ENCODE measurements around the gene ROMO1.
"Not testable (repeated sequence)": the region's sequence is repeated elsewhere in the genome, so short reads cannot be mapped to it uniquely, and the experiment has no call there.

Gene ROMO1

DNA sequence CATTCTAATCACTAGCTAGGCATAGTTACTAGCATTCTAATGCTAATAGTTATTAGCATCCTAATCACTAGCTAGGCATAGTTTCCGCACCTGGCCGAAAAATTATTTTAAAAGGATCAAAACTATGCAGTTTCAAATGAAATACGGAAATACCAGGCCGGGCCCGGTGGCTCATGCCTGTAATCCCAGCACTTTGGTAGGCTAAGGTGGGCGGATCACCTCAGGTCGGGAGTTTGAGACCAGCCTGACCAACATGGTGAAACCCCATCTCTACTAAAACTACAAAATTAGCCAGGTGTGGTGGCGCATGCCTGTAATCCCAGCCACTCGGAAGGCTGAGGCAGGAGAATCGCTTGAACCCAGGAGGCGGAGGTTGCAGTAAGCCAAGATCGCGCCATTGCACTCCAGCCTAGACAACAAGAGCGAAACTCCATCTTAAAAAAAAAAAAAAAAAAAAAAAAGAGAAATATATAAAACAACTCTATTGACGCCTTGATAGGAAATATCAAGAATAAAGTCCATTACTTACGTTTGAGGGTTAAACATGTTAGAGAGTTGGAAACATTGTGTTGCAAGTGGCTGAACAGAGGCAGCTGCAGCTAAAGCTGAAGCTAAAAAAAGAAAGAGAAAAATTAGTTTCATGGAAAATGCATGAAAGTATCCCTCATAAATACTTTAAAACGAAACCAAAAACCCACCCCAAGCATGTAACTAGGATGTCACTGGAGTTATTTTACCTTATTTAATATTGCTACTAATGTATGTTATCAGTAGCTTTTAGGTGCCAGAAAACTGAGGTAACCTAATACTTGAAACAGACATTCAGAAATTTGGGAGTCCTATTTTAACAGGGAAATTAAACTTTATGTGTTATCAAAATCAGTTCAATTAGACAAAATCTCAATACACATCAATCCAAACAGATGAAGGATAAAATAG is 7.7 kb downstream of the ROMO1 start:
- DNase-seq (ENCODE audit: low read depth, low spot score); H3K4me3 ChIP-seq (ENCODE audit: low read length): not testable (repeated sequence)

DNA sequence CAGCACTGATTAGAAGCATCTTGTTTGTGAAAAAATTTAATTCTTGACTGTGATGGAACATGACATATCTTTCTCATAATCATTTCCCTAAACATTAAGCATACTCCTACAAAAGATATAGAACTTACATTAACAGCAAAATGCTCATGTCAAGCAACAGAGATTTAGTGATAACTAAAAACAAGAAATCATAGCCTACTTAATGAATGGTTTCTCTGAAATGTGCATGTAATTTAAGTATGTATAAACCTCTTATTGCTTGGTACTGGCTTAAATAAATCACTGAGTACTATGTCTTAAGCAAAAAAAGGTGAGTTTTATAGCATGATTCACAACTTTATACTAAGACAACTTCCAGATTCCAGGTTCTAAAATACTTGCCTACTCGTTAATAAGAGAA is 9.3 kb downstream of the ROMO1 start:
- DNase-seq (ENCODE audit: low read depth, low spot score) = no peak
- H3K4me3 ChIP-seq (ENCODE audit: low read length) = no peak overlapping the region

DNA sequence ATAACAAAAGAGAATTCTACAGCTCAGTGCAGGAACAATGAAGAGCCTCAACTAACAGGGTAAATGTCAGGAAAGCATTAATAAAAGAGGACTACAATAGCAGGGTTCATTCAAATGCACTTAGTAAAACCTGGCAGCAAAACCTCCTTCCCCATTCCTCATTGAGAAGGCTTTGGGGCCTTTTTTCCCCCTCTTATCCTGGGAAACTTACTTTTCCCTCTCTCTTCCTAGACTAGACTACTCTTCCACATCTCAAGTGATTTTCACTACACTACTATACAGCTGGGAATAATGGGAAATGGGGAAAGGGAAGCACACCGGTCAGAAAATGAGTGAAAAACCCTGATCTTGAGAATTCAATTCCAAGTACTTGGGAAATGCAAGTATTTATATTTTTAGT is 10.1 kb downstream of the ROMO1 start:
- DNase-seq (ENCODE audit: low read depth, low spot score) = no peak

DNA sequence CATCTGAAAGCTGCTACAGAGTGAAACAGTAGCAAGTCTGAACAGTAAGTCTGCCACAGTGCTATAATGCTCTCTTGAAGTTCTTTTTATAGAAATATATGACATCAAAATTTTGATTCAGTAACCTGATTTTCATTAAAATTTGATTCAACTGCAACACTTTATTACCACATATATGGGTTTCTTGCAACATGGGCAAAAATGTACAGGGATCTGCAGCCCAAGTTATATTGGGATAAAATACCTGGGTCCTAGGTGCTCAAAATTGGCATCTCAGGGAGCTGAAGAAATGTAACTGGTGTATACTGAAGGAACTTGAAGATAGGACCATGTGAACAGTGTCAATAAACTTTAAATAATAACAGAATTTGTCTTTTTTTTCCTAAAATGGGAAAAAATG is 10.8 kb downstream of the ROMO1 start:
- no peak for DNase-seq (ENCODE audit: low read depth, low spot score)
- H3K4me3 ChIP-seq (ENCODE audit: low read length) = no peak overlapping the region

More for the DNA sequence above, 10.1 kb downstream of the ROMO1 start:
- H3K4me3 ChIP-seq (ENCODE audit: low read length) = no peak overlapping the region

DNA sequence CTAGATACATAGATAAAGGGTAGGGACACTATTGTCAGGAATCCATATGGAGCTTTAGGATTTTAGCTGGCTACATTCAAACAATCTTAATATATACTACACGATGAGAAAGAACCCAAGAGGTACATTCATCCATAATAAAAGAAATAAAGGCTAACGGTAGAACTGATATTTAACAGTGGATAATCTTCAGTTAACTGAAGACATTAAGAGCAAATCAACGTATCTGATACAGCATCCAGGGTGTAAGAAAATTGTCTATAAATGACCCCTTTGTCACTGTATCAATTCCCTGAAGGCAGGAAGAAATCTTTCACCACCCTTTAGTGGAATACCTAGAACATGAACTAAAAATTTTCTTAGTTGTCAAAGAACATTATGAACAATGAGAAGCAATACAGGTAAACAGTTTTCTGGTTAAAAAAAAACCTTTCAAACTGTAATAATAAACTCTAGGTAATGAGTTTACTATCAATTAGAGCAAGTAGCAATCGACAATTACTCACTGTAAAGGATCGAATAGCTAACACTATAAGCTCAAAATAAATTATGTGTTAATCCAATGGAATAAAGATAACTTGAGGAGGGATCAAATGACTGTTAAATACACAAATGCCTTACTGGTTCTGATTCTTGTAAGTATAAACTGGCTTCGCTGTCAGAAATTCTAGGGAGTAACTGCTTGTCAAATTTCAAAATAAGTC is 11.8 kb downstream of the ROMO1 start:
- H3K4me3 ChIP-seq (ENCODE audit: low read length) = no peak overlapping the region
- DNase-seq (ENCODE audit: low read depth, low spot score) = no peak

DNA sequence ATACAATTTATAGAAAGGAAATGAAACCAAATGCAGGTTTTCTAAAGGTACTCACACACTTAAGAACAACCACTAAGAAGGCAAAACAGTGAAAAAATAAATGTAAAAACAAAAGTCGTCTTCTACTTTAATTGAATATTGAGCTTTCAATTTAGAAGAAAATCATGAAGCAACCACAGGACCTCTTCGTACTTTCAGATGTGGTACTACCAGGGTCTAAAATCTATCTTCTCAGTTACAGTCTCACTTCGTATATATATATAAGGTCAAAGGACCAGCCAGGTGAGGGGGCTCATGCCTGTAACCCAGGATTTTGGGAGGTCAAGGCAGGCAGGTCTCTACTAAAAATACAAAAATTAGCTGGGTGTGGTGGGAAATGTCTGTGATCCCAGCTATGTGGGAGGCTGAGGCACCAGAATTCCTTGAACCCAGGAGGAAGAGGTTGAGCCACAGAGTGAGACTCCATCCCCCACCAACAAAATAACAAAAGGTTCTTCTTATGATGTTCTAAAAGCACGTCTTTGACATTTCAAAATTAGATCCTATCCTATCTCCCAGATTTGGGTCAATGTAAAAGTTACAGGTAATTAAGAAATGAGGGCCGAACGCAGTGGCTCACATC is 12.5 kb downstream of the ROMO1 start:
- no peak for DNase-seq (ENCODE audit: low read depth, low spot score)
- H3K4me3 ChIP-seq (ENCODE audit: low read length) = no peak overlapping the region

DNA sequence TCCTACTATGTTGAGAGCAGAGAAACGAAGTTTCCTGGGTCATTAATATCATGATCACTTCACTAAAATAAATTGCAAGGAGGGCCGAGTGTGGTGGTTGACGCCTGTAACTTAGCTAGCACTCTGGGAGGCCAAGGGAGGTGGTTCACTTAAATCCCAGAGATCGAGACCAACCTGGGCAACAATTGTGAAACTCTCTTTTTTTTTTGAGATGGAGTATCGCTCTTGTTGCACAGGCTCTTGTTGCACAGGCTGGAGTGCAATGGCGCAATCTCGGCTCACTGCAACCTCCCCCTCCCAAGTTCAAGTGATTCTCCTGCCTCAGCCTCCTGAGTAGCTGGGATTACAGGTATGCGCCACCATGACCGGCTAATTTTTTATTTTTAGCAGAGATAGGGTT is 13.9 kb downstream of the ROMO1 start:
- H3K4me3 ChIP-seq (ENCODE audit: low read length); DNase-seq (ENCODE audit: low read depth, low spot score): not testable (repeated sequence)

DNA sequence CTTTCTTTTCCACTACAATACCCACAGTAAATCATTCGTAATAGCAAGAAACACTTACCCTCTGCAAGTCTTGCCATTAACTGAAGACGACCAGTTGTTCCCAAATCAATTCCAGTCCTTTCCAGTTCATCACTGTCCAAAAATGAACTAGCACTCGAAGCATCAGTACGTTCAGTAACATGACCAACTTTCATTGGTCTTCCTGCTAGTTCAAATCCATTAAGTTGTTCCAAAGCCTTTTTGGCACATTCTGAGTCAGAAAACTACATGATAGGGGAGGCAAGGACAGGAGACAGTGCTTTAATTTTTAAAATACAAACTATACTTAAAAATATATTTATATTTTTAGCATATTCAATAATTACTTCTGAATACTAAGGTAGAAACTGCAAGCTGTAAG is 14.9 kb downstream of the ROMO1 start:
- no peak overlapping the region for H3K4me3 ChIP-seq (ENCODE audit: low read length)
- no peak for DNase-seq (ENCODE audit: low read depth, low spot score)

DNA sequence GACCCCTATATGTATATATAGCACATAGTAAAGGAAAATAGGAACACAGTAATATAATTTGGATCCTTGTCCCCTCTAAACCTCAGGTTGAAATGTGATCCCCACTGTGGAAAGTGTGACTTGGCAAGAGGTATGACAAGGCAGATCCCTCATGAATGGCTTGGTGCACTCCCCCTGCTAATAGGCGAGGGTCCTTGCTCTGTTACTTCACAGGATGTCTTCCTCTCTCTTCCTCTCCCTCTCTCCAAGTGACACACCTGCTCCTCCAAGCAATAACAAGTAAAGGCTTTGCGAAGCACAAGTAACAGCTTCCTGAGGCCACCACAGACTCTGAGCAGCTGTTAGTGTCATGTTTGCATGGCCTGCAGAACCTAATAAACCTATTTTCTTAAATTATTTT is 16.4 kb downstream of the ROMO1 start:
- no peak overlapping the region for H3K4me3 ChIP-seq (ENCODE audit: low read length)
- no peak for DNase-seq (ENCODE audit: low read depth, low spot score)

DNA sequence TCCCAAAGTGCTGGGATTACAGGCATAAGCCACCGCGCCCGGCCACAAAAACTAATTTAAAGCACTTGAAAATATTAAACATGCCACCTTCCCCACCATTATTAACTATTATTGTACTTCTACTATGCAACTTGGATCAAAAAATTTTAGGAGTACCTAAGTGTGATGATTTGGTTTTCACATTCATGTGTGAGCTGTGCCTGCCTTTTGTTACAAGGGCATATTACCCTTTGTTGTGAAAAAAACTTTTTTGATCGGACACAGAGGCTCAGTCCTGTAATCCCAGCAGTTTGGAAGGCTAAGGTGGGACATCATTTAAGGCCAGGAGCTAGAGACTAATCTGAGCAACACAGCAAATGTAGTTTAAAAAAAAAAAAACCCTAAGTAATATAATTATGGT is 17.1 kb downstream of the ROMO1 start:
- no peak overlapping the region for H3K4me3 ChIP-seq (ENCODE audit: low read length)
- no peak for DNase-seq (ENCODE audit: low read depth, low spot score)

DNA sequence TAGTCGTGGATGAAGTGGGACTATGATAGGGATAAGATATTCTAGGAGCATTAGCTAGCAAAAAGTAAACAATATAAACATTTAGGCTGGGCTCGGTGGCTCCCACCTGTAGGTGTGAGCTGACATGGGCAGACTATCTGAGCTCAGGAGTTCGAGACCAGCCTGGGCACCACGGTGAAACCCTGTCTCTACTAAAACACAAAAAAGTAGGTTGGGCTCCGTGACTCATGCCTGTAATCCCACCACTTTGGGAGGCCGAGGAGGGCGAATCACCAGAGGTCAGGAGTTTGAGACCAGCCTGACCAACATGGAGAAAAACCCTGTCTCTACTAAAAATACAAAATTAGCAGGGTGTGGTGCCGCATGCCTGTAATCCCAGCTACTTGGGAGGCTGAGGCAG is 19.1 kb downstream of the ROMO1 start:
- not testable (repeated sequence) for DNase-seq (ENCODE audit: low read depth, low spot score); H3K4me3 ChIP-seq (ENCODE audit: low read length)

DNA sequence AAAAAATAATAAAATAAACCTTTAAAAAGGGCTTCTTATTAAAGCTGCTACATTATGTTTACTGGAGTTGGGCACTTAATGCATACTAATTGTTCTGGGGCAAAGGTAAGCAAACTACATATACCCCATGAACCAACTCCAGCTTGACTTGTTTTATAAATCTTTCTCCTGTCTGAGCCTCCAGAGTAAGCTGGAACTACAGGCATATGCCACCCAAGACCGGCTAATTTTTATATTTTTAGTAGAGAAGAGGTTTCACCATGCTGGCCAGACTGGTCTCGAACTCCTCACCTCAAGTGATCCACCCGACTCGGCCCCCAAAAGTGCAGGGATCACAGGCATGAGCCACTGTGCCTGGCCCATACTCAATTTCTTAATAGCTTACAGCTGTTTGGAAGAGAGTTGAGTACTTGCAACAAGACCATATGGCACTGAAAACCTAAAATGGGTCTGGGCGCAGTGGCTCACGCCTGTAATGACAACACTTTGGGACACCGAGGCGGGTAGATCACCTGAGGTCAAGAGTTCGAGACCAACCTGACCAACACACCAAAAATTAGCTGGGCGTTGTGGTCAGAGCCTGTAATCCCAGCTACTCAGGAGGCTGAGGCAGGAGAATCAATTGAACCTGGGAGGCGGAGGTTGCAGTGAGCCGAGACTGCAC is 19.9 kb downstream of the ROMO1 start:
- H3K4me3 ChIP-seq (ENCODE audit: low read length) = no peak overlapping the region
- DNase-seq (ENCODE audit: low read depth, low spot score) = no peak

DNA sequence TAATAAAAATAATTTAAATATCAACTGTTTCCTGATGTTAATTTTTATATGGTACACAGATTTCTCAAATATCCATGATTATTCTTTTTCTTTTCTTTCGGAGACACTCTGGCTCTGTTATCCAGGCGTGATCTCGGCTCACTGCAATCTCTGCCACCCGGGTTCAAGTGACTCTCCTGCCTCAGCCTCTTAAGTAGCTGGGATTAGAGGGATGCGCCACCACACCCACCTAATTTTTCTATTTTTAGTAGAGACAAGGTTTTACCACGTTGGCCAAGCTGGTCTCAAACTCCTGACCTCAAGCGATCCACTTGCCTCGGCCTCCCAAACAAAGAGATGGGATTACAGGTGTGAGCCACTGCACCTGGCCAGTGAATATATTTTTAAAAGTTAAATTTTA is 20.5 kb downstream of the ROMO1 start:
- no peak overlapping the region for H3K4me3 ChIP-seq (ENCODE audit: low read length)
- DNase-seq (ENCODE audit: low read depth, low spot score) = no peak

DNA sequence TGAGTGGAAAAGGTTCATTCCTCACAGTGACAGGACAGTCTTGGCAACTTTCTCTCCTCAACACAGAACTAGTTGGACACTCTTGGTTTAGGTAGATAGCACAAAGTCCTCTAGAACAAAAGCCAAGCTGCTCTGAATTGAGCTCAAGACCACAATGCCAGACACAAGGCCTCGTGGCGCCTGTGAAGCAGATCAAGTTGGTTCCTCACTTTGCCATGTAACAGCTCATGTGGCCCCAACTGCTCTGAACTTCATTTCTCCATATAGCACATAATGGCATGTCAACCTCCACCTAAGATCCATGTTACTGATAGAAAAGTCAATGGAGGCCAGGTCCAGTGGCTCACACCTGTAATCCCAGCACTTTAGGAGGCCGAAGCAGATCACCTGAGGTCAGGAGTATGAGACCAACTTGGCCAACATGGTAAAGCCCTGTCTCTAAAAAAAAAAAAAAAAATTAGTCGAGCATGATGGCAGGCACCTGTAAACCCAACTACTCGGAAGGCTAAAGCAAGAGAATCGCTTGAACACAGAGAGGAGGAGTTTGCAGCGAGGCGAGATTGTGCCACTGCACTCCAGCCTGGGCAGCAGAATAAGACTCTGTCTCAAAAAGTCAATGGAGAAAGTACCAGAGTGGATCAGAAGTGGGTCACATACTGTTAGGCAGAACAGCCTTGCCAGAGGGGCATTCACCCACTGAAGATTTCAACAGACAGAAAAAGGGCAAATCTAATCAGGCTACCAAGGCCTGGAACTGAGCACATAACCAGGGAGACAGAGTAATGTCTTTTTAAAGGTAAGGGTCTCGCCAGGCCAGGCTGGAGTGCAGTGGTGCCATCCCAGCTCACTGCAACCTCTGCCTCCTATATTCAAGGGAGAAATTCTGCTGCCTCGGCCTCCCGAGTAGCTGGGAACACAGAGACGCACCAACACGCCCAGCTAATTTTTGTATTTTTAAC is 21.2 kb downstream of the ROMO1 start:
- no peak for DNase-seq (ENCODE audit: low read depth, low spot score)

DNA sequence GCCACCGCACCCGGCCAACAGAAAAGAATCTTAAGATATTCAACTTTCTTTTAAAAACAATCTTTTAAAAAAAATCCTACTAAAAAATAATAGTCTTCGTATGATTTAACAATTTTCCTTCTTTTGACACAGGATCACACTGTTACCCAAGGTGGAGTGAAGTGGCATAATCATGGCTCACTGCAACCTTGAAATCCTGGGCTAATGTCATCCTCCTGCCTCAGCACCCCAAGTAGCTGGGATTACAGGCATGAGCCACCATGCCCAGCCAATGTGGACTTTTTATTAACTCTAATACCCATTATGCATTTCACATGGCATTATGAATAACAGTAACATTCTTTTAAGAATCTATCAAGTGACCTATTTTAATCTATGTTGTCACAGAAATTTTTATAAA is 22.0 kb downstream of the ROMO1 start:
- no peak for DNase-seq (ENCODE audit: low read depth, low spot score)
- H3K4me3 ChIP-seq (ENCODE audit: low read length) = no peak overlapping the region

More for the DNA sequence above, 21.2 kb downstream of the ROMO1 start:
- H3K4me3 ChIP-seq (ENCODE audit: low read length) = no peak overlapping the region

DNA sequence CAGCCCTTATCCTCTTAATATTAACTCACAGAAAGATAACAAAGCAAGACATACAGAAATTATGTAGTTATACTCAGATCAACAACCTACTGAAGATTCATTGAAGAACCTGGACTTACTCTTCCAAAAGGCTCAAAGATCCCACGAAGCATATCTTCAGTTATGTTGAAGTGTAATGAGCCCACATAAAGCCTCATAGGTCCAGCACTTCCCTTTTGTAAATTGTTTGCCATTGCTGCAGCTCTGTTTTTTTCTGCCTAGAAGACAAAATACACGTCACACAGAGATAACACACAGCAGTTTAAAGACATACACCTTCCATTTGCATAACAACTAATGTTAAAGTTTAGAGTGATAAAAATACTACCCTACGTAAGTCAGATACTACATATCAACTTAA is 22.4 kb downstream of the ROMO1 start:
- no peak for DNase-seq (ENCODE audit: low read depth, low spot score)
- no peak overlapping the region for H3K4me3 ChIP-seq (ENCODE audit: low read length)

DNA sequence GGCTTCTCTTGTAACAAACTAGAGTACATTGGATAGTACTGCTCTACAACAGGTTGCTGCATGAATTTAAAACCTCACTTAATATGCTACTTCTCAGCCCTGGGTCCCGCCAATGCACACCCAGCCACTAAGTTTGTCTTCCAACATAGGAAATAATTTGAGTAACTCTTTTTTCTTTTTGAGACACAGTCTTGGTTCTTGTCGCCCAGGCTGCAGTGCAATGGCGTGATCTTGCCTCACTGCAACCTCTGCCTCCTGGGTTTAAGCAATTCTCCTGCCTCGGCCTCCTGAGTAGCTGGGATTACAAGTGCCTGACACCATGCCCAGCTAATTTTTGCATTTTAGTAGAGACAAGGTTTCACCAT is 24.1 kb downstream of the ROMO1 start:
- H3K4me3 ChIP-seq (ENCODE audit: low read length); DNase-seq (ENCODE audit: low read depth, low spot score): not testable (repeated sequence)

DNA sequence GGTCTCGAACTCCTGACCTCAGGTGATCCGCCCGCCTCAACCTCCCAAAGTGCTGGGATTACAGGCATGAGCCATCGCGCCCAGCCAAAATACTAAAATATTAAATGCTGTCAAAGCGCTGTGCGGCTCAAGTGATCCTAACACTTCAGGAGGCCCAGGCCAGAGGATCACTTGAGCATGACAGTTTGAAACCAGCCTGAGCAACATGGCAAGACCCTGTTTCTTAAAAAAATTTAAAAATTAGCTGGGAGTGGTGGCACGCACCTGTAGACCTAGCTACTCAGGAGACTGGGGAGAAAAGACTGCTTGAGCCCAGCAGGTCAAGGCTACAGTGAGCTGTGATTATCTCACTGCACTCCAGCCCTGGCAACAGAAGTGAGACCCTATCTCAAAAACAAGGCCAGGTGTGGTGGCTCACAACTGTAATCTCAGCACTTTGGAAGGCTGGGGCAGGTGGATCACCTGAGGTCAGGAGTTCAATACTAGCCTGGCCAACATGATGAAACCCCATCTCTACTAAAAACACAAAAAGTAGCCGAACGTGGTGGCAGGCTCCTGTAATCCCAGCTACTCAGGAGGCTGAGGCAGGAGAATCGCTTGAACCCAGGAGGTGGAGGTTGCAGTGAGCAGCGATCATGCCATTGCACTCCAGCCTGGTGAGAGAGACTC is 24.6 kb downstream of the ROMO1 start:
- not testable (repeated sequence) for H3K4me3 ChIP-seq (ENCODE audit: low read length)

More for the DNA sequence above, 24.6 kb downstream of the ROMO1 start:
- not testable (repeated sequence) for DNase-seq (ENCODE audit: low read depth, low spot score)

Measured in Jurkat, Clone E6-1 (cell line).